T-helper 1 cell (primary cell): ENCODE measurements around the gene GPR141.

Experiments used
- DNase-seq, 5 donors: peaks; one replicate each; pipeline ENCODE4 v3.0.0-alpha.2; 2012 to 2020

GPR141 gene

DNA sequence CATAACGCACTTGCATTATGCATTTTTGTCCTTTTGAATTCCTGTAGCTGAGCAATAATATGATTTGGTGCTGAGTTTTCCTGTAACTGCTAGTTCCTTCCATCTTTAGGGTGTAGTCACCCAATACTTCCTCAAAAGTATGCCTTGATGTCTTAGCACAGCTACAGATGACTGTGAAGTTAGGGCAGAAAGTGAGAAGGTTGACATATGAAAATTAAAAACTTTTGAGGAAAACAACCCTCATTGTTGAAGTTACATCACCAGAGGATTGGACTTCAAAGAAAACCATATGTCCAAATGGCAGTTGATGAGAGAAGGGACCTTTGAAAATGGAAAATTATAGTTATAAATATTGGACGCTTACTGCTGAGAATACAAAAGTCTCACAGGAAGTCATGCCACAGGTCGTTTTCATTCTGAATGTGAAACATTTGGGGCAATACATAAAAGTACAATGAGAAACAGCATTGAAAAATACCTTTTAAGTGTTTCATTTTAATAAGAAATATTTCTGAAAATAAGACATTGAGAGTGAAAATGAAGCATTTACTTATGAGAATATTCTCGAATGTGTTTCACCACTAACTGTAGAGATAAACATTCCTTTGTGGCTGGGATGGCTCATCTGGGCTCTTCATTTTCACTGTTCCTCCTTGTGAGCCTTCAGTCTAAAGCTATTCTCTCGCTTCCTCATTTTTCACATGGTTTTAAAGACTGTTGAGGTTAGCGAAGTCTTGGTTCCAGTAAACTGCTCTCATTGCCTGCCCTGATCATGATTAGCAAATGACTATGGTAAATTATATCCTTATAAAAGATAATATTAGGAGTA is 103.4 kb downstream of the GPR141 start:
- peak in 1 of 5 donors; percentile 41 for DNase-seq
